ENCODE data around the gene ZSWIM9.
A peak's percentile ranks its signal among the peaks of the same experiment; 100 is the strongest.

The ZSWIM9 gene

GRCh38 chr19:48176226-48176625 is 5.7 kb downstream of the ZSWIM9 start:
- no peak for DNase-seq

- no peak for DNase-seq
Measured at GRCh38 chr19:48181505-48181904, 11.0 kb downstream of the ZSWIM9 start.

GRCh38 chr19:48182434-48182833 is 12.0 kb downstream of the ZSWIM9 start:
- DNase-seq: no peak

GRCh38 chr19:48183356-48183755 is 12.9 kb downstream of the ZSWIM9 start:
- DNase-seq: no peak

GRCh38 chr19:48186015-48186414 is 15.5 kb downstream of the ZSWIM9 start:
- no peak for DNase-seq

- DNase-seq: no peak
Measured at GRCh38 chr19:48186541-48186991, 16.1 kb downstream of the ZSWIM9 start.

- peak; percentile 99 for DNase-seq
Measured at GRCh38 chr19:48190288-48190884, 19.9 kb downstream of the ZSWIM9 start.

GRCh38 chr19:48190885-48191284 is 20.4 kb downstream of the ZSWIM9 start:
- no peak for DNase-seq

- DNase-seq: no peak
Measured at GRCh38 chr19:48192750-48193149, 22.3 kb downstream of the ZSWIM9 start.

GRCh38 chr19:48194041-48194843 is 23.8 kb downstream of the ZSWIM9 start:
- DNase-seq: no peak

- no peak for DNase-seq
Measured at GRCh38 chr19:48194844-48195830, 24.7 kb downstream of the ZSWIM9 start.

GRCh38 chr19:48196321-48196763 is 25.9 kb downstream of the ZSWIM9 start:
- no peak for DNase-seq

- DNase-seq: no peak
Measured at GRCh38 chr19:48196933-48197665, 26.6 kb downstream of the ZSWIM9 start.

- DNase-seq: no peak
Measured at GRCh38 chr19:48203222-48203793, 32.8 kb downstream of the ZSWIM9 start.

GRCh38 chr19:48203794-48204628 is 33.5 kb downstream of the ZSWIM9 start:
- peak; percentile 100 for DNase-seq

- DNase-seq: peak; percentile 45
Measured at GRCh38 chr19:48206397-48207093, 36.1 kb downstream of the ZSWIM9 start.

- DNase-seq: no peak
Measured at GRCh38 chr19:48210005-48210404, 39.5 kb downstream of the ZSWIM9 start.

- no peak for DNase-seq
Measured at GRCh38 chr19:48213959-48214358, 43.5 kb downstream of the ZSWIM9 start.

- DNase-seq: no peak
Measured at GRCh38 chr19:48216933-48217332, 46.5 kb downstream of the ZSWIM9 start.

- no peak for DNase-seq
Measured at GRCh38 chr19:48218997-48219396, 48.5 kb downstream of the ZSWIM9 start.

All from NCI-H2029 (cell line).